ENCODE data around the gene EPM2A. TPM values are rescaled to one million over a fixed set of nuclear protein-coding genes. Genes with fewer than 3 reads are reported as not detected.

Gene EPM2A
- total RNA-seq, 1 experiment from 2014 or later = 5.7 TPM

DNA sequence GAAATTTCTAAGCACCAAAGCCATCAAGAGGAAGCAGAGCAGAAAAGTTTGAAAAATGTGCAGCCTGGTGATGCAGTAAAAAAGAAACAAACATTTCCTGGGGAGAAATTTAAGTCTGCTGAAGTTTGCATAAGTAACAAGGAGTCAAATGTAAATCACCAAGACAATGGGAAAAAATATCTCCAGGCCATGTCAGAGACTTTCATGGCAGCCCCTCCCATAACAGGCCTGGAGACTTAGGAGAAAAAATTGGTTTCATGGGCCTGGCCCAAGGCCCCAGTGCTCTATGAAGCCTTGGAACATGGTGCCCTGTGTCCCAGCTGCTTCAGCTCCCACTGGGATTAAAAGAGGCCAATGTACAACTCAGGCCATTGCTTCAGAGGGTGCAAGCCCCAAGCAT lies 30.1 kb upstream of the EPM2A start:
- ATAC-seq (no peak), DNase-seq (ENCODE audit: low read depth, low spot score) (no peak)
- Histone ChIP-seq H3K27me3 (ENCODE audit: control insufficient read depth, insufficient read depth, low read length) (no peaks in the 10 kb centered on the region), H3K36me3 (ENCODE audit: control insufficient read depth, insufficient read depth, low read length) (no peaks in the 10 kb centered on the region), H3K4me1 (ENCODE audit: control insufficient read depth, insufficient read depth, low read length) (no peaks in the 10 kb centered on the region), H3K9me3 (ENCODE audit: control insufficient read depth, insufficient read depth, low read depth, low read length) (no peaks in the 10 kb centered on the region), H3K27ac (ENCODE audit: low read length) (no peak overlapping the region), H3K4me3 (ENCODE audit: low read depth in 2 of 2, low read length in 2 of 2) (no peak overlapping the region)
- TF ChIP-seq, protein P1, sequence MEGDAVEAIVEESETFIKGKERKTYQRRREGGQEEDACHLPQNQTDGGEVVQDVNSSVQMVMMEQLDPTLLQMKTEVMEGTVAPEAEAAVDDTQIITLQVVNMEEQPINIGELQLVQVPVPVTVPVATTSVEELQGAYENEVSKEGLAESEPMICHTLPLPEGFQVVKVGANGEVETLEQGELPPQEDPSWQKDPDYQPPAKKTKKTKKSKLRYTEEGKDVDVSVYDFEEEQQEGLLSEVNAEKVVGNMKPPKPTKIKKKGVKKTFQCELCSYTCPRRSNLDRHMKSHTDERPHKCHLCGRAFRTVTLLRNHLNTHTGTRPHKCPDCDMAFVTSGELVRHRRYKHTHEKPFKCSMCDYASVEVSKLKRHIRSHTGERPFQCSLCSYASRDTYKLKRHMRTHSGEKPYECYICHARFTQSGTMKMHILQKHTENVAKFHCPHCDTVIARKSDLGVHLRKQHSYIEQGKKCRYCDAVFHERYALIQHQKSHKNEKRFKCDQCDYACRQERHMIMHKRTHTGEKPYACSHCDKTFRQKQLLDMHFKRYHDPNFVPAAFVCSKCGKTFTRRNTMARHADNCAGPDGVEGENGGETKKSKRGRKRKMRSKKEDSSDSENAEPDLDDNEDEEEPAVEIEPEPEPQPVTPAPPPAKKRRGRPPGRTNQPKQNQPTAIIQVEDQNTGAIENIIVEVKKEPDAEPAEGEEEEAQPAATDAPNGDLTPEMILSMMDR (IDR thresholded peaks at IDR 0.05) = no peak
- TF ChIP-seq SIN3A (IDR thresholded peaks at IDR 0.05; ENCODE audit: borderline replicate concordance, insufficient read depth, low read depth, low read length) = no peak
- no peak for TF ChIP-seq TCF7L2 (IDR thresholded peaks at IDR 0.05; ENCODE audit: low read depth, low read length)
- TF ChIP-seq, protein P2, sequence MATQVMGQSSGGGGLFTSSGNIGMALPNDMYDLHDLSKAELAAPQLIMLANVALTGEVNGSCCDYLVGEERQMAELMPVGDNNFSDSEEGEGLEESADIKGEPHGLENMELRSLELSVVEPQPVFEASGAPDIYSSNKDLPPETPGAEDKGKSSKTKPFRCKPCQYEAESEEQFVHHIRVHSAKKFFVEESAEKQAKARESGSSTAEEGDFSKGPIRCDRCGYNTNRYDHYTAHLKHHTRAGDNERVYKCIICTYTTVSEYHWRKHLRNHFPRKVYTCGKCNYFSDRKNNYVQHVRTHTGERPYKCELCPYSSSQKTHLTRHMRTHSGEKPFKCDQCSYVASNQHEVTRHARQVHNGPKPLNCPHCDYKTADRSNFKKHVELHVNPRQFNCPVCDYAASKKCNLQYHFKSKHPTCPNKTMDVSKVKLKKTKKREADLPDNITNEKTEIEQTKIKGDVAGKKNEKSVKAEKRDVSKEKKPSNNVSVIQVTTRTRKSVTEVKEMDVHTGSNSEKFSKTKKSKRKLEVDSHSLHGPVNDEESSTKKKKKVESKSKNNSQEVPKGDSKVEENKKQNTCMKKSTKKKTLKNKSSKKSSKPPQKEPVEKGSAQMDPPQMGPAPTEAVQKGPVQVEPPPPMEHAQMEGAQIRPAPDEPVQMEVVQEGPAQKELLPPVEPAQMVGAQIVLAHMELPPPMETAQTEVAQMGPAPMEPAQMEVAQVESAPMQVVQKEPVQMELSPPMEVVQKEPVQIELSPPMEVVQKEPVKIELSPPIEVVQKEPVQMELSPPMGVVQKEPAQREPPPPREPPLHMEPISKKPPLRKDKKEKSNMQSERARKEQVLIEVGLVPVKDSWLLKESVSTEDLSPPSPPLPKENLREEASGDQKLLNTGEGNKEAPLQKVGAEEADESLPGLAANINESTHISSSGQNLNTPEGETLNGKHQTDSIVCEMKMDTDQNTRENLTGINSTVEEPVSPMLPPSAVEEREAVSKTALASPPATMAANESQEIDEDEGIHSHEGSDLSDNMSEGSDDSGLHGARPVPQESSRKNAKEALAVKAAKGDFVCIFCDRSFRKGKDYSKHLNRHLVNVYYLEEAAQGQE (IDR thresholded peaks at IDR 0.05; ENCODE audit: insufficient read depth in 1 of 2, low read depth in 2 of 2, low read length in 1 of 2) = no peak
- no peak for TF ChIP-seq POLR2AphosphoS5 (IDR thresholded peaks at IDR 0.05; ENCODE audit: low read depth, low read length)
- intact Hi-C loops (cut with micrococcal nuclease; ENCODE audit: unreplicated experiment) (no loop called here), in situ Hi-C loops (cut with HindIII; ENCODE audit: low pct_unique_long_range_greater_than_20kb, low sequenced_read_pairs) (no loop called here)
- POLR2A ChIA-PET = no interaction called here
- BruUV-seq (replicated peaks) = no TSS peak
- CTCF ChIA-PET = no interaction called here

DNA sequence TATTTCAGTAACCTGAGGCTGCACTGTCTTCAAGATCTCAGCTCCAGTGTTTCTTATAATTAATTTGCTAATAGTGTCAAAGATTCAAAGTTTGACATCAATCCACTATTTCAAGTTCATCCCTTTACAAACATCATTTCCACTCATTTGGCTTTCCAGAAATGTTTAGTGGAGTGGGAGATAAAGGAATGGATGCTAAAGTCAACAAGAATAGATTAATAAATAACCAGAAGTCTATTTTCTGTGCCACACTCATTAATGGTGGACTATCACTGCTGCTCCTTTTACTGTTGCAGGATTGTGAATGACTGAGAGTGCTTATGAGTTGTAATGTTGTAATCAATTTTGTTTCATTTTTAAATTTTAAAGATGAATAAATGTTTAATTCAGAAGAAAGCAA lies 28.4 kb upstream of the EPM2A start:
- DNase-seq (ENCODE audit: low read depth, low spot score) (no peak), ATAC-seq (no peak)
- POLR2A ChIA-PET = no interaction called here
- Histone ChIP-seq H3K27me3 (ENCODE audit: control insufficient read depth, insufficient read depth, low read length) (no peaks in the 10 kb centered on the region), H3K9me3 (ENCODE audit: control insufficient read depth, insufficient read depth, low read depth, low read length) (no peaks in the 10 kb centered on the region), H3K4me1 (ENCODE audit: control insufficient read depth, insufficient read depth, low read length) (no peaks in the 10 kb centered on the region), H3K4me3 (ENCODE audit: low read depth in 2 of 2, low read length in 2 of 2) (no peak overlapping the region), H3K27ac (ENCODE audit: low read length) (no peak overlapping the region), H3K36me3 (ENCODE audit: control insufficient read depth, insufficient read depth, low read length) (no peaks in the 10 kb centered on the region)
- BruUV-seq (replicated peaks) = no TSS peak
- in situ Hi-C loops (cut with HindIII; ENCODE audit: low pct_unique_long_range_greater_than_20kb, low sequenced_read_pairs) (no loop called here), intact Hi-C loops (cut with micrococcal nuclease; ENCODE audit: unreplicated experiment) (no loop called here)
- TF ChIP-seq POLR2AphosphoS5 (IDR thresholded peaks at IDR 0.05; ENCODE audit: low read depth, low read length) (no peak), TCF7L2 (IDR thresholded peaks at IDR 0.05; ENCODE audit: low read depth, low read length) (no peak), SIN3A (IDR thresholded peaks at IDR 0.05; ENCODE audit: borderline replicate concordance, insufficient read depth, low read depth, low read length) (no peak)
- CTCF ChIA-PET = no interaction called here

DNA sequence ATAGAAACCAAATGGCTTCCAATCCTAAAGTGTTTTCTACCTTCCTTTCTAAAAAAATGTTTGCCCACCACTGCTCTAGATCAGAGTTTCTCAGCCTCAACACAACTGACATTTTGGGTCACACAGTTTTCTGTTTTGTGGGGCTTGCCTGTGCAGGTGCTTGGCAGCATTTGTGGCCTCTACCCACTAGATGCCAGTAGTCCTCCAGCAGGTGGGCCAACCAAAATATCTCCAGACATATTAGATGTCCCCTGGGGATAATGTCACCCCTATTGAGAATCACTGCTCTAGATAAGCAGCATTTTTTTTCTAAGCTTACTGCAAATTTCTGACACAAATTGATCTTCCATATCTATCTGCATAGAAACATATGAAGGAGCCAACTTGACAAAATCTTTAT lies 26.3 kb upstream of the EPM2A start:
- BruUV-seq (replicated peaks) = no TSS peak
- in situ Hi-C loops (cut with HindIII; ENCODE audit: low pct_unique_long_range_greater_than_20kb, low sequenced_read_pairs) = no loop called here

More for the DNA sequence above, 26.3 kb upstream of the EPM2A start:
- TF ChIP-seq, protein P2 (IDR thresholded peaks at IDR 0.05; ENCODE audit: insufficient read depth in 1 of 2, low read depth in 2 of 2, low read length in 1 of 2) = no peak
- TF ChIP-seq TCF7L2 (IDR thresholded peaks at IDR 0.05; ENCODE audit: low read depth, low read length) (no peak), SIN3A (IDR thresholded peaks at IDR 0.05; ENCODE audit: borderline replicate concordance, insufficient read depth, low read depth, low read length) (no peak)
- TF ChIP-seq, protein P1 (IDR thresholded peaks at IDR 0.05) = peak; percentile 19; the same call in 1 of the 2 replicates
- H3K36me3 ChIP-seq (ENCODE audit: control insufficient read depth, insufficient read depth, low read length) = no peaks in the 10 kb centered on the region
- no peak overlapping the region for H3K27ac ChIP-seq (ENCODE audit: low read length)
- no peaks in the 10 kb centered on the region for H3K9me3 ChIP-seq (ENCODE audit: control insufficient read depth, insufficient read depth, low read depth, low read length)
- CTCF ChIA-PET = no interaction called here
- no peak for ATAC-seq
- intact Hi-C loops (cut with micrococcal nuclease; ENCODE audit: unreplicated experiment) = no loop called here
- H3K4me3 ChIP-seq (ENCODE audit: low read depth in 2 of 2, low read length in 2 of 2) = no peak overlapping the region
- H3K27me3 ChIP-seq (ENCODE audit: control insufficient read depth, insufficient read depth, low read length) = no peaks in the 10 kb centered on the region; the same call in 1 of the 2 replicates
- no peak for DNase-seq (ENCODE audit: low read depth, low spot score)
- no peaks in the 10 kb centered on the region for H3K4me1 ChIP-seq (ENCODE audit: control insufficient read depth, insufficient read depth, low read length)
- POLR2A ChIA-PET = no interaction called here
